T-helper 2 cell treated with Interferon-gamma antibody and Interleukin-4, amounts not matched to agents 5 μg/mL and 100 μg/mL, for 36 hours (primary cell): ENCODE results near the gene CYP2A6.
"Not testable (repeated sequence)": the region's sequence is repeated elsewhere in the genome, so short reads cannot be mapped to it uniquely, and the experiment has no call there.

Source experiments
- DNase-seq: peaks from one replicate; pipeline ENCODE4 v3.0.0; 2021; ENCODE audit warnings: low spot score
- H3K27ac Mint-ChIP-seq: one replicate; pipeline ENCODE4 v1.8.0; 2021; ENCODE audit warnings: mild to moderate bottlenecking, mixed read lengths
- H3K27me3 Mint-ChIP-seq: one replicate; pipeline ENCODE4 v1.8.0; 2021; ENCODE audit warnings: low read depth, mixed read lengths
- H3K36me3 Mint-ChIP-seq: one replicate; pipeline ENCODE4 v1.8.0; 2021; ENCODE audit warnings: low read depth, mixed read lengths
- H3K4me1 Mint-ChIP-seq: one replicate; pipeline ENCODE4 v1.8.0; 2021; ENCODE audit warnings: low read depth, mixed read lengths
- H3K4me3 Mint-ChIP-seq: one replicate; pipeline ENCODE4 v1.8.0; 2022; ENCODE audit warnings: mild to moderate bottlenecking, moderate library complexity, mixed read lengths
- H3K9me3 Mint-ChIP-seq: one replicate; pipeline ENCODE4 v1.8.0; 2021; ENCODE audit warnings: mixed read lengths

Gene CYP2A6

GRCh38 chr19:40819479-40820234 lies 30.6 kb downstream of the CYP2A6 start:
- not testable (repeated sequence) for DNase-seq, H3K9me3 Mint-ChIP-seq, H3K4me3 Mint-ChIP-seq, H3K36me3 Mint-ChIP-seq, H3K27me3 Mint-ChIP-seq
- H3K27ac Mint-ChIP-seq, result peak overlapping the region; percentile 45
- peaks cover 17% of the 10 kb centered on the region for H3K4me1 Mint-ChIP-seq

DNA sequence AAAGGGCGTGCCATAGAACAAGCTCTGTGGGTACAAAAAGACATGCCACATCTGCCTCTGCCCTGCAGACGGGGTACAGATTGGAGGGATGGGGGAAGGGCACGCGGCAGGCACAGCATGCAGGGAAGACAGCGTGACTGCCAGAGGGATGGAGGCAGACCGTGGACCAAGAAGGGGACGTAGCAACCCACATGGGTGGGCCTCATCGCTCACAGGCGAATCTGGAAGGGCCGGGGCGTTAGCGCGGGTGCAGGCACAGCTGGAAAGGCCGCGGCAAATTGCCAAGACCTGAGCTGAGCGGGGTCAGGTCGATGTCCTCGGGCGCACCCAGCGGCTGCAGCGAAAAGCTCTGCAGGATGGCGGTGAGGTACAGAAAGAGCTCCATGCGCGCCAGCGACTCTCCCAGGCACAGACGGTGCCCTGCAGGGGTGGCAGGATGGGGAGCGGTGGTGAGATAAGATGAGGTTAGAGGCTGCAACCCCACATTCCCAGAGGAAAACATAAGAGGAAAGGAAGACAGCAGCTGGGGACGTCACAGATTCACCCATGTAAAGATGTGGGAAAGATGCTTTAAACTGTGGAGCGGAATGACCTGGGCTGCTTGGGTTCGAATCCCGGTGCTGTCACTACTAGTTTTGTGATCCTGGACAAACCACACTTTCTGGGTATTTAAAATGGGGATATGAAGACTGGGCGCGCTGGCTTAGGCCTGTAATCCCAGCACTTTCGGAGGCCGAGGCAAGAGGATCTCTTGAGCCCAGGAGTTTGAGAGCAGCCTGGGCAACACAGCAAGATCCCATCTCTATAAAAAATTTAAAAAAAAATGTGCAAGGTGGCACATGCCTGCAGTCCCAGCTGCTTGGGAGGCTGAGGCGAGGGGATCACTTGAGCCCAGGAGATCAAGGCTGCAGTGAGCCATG lies 31.5 kb downstream of the CYP2A6 start:
- H3K27me3 Mint-ChIP-seq, result peaks cover 16% of the 10 kb centered on the region
- H3K9me3 Mint-ChIP-seq, H3K36me3 Mint-ChIP-seq: not testable (repeated sequence)
- peak overlapping the region; percentile 60 for H3K27ac Mint-ChIP-seq
- H3K4me3 Mint-ChIP-seq, result peak overlapping the region; percentile 71
- peak; percentile 58 for DNase-seq
- H3K4me1 Mint-ChIP-seq, result peaks cover 16% of the 10 kb centered on the region

- H3K9me3 Mint-ChIP-seq, result no peaks in the 10 kb centered on the region
- DNase-seq, result no peak
- peaks cover 33% of the 10 kb centered on the region for H3K27me3 Mint-ChIP-seq
- peaks cover 7% of the 10 kb centered on the region for H3K36me3 Mint-ChIP-seq
- H3K4me1 Mint-ChIP-seq, result peaks cover 24% of the 10 kb centered on the region
- H3K27ac Mint-ChIP-seq, result no peak overlapping the region
- H3K4me3 Mint-ChIP-seq, result no peak overlapping the region
Observed at GRCh38 chr19:40815223-40815622, 35.0 kb downstream of the CYP2A6 start.

GRCh38 chr19:40813182-40813581 lies 37.1 kb downstream of the CYP2A6 start:
- no peak overlapping the region for H3K4me3 Mint-ChIP-seq
- peaks cover 19% of the 10 kb centered on the region for H3K36me3 Mint-ChIP-seq
- no peak overlapping the region for H3K27ac Mint-ChIP-seq
- peaks cover 16% of the 10 kb centered on the region for H3K4me1 Mint-ChIP-seq
- no peaks in the 10 kb centered on the region for H3K9me3 Mint-ChIP-seq
- peaks cover 33% of the 10 kb centered on the region for H3K27me3 Mint-ChIP-seq
- DNase-seq, result no peak

DNA sequence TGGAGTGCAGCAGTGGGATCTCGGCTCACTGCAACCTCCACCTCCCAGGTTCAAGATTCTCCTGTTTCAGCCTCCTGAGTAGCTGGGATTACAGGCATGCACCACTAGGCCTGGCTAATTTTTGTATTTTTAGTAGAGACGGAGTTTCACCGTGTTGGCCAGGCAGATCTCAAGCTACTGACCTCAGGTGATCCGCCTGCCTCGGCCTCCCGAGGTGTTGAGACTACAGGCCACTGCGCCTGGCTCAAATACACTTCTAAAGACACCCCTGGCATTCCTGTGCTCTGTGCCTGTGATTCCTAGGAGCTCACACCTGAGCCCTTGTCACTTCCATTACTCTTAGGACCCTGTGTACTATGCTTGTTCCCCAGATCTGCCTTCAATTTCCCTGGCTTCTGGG lies 37.7 kb downstream of the CYP2A6 start:
- Mint-ChIP-seq H3K36me3 (peaks cover 25% of the 10 kb centered on the region), H3K4me3 (peak overlapping the region; percentile 97), H3K4me1 (peaks cover 17% of the 10 kb centered on the region), H3K27ac (peak overlapping the region; percentile 27), H3K27me3 (peaks cover 33% of the 10 kb centered on the region)
- H3K9me3 Mint-ChIP-seq, DNase-seq: not testable (repeated sequence)

- DNase-seq, result no peak
- Mint-ChIP-seq H3K4me3 (peak overlapping the region; percentile 97), H3K36me3 (peaks cover 30% of the 10 kb centered on the region), H3K27me3 (peaks cover 33% of the 10 kb centered on the region), H3K27ac (peak overlapping the region; percentile 50), H3K9me3 (no peaks in the 10 kb centered on the region), H3K4me1 (peaks cover 22% of the 10 kb centered on the region)
Observed at GRCh38 chr19:40811478-40812341, 38.5 kb downstream of the CYP2A6 start.

- H3K27ac Mint-ChIP-seq, result peak overlapping the region; percentile 87
- peak; percentile 70 for DNase-seq
- not testable (repeated sequence) for H3K9me3 Mint-ChIP-seq
- peak overlapping the region; percentile 97 for H3K4me3 Mint-ChIP-seq
- H3K27me3 Mint-ChIP-seq, result peaks cover 33% of the 10 kb centered on the region
- peaks cover 28% of the 10 kb centered on the region for H3K4me1 Mint-ChIP-seq
- H3K36me3 Mint-ChIP-seq, result peaks cover 31% of the 10 kb centered on the region
Observed at GRCh38 chr19:40810649-40811408, 39.4 kb downstream of the CYP2A6 start.

DNA sequence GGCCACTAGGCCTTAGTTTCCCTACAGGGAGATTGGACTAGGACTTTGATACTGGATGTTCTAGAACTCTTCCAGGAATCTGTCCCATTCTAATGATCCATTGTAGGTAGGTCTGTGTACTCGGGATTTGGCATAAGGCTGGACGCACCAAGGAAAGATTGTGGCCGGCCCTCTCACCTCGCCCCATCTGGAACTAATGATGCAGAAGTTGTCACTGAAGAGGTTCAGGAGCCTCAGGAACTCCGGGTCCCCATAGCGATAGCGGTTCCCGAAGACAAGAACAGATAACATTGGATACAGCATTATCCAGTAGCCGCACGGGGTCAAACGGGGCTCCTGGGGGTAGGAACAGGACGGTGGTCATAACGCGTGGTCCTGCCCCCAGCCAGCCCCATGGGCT lies 40.1 kb downstream of the CYP2A6 start:
- H3K27me3 Mint-ChIP-seq, result peaks cover 29% of the 10 kb centered on the region
- H3K36me3 Mint-ChIP-seq, result peaks cover 31% of the 10 kb centered on the region
- peak overlapping the region; percentile 28 for H3K27ac Mint-ChIP-seq
- H3K4me3 Mint-ChIP-seq, result peak overlapping the region; percentile 97
- no peak for DNase-seq
- peaks cover 34% of the 10 kb centered on the region for H3K4me1 Mint-ChIP-seq
- H3K9me3 Mint-ChIP-seq, result no peaks in the 10 kb centered on the region

- Mint-ChIP-seq H3K36me3 (peaks cover 37% of the 10 kb centered on the region), H3K4me3 (peak overlapping the region; percentile 97), H3K4me1 (peaks cover 39% of the 10 kb centered on the region), H3K27ac (no peak overlapping the region), H3K27me3 (peaks cover 24% of the 10 kb centered on the region), H3K9me3 (no peaks in the 10 kb centered on the region)
- no peak for DNase-seq
Observed at GRCh38 chr19:40809358-40810086, 40.7 kb downstream of the CYP2A6 start.

DNA sequence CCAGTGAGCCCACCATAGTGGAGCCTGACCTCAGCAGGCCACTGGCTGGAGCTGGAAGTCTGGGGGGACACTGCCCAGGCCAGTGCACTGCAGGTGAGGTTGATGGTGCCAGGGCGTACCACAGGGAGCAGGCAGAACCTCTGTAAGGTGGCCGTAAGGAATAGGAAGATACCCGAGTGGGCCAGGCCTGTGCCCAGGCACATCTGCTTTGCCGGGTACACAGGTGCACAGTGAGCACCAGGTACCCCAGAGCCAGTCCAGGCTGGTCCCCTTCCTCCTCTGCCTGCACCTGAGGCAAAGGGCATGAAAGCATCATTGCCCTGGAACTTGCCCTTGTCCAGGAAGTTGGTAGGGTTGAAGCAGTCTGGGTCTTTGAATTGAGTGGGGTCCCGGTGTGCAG lies 41.8 kb downstream of the CYP2A6 start:
- H3K9me3 Mint-ChIP-seq, result no peaks in the 10 kb centered on the region

DNA sequence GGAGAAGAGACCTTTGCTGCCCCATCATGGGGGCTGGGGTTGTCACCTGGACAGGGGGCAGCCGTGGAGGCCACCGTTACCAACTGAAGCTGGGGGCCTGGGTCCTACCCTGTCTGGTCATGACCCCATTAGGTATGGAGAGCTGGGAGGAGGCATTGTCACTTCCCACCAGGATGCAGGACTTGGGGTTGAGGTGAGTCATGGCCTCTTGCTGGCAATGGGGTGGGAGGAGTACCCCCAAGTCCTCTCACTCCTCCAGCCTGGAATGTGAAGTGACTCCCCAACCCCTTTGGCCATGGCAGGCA lies 42.3 kb downstream of the CYP2A6 start:
- H3K4me1 Mint-ChIP-seq, result peaks cover 55% of the 10 kb centered on the region
- DNase-seq, result no peak
- H3K27ac Mint-ChIP-seq, result peak overlapping the region; percentile 67
- peaks cover 49% of the 10 kb centered on the region for H3K36me3 Mint-ChIP-seq
- no peaks in the 10 kb centered on the region for H3K9me3 Mint-ChIP-seq
- peaks cover 13% of the 10 kb centered on the region for H3K27me3 Mint-ChIP-seq
- peak overlapping the region; percentile 41 for H3K4me3 Mint-ChIP-seq

More for the DNA sequence above, 41.8 kb downstream of the CYP2A6 start:
- Mint-ChIP-seq H3K27me3 (peaks cover 15% of the 10 kb centered on the region), H3K36me3 (peaks cover 46% of the 10 kb centered on the region), H3K27ac (no peak overlapping the region), H3K4me3 (no peak overlapping the region), H3K4me1 (peaks cover 49% of the 10 kb centered on the region)
- DNase-seq, result no peak

DNA sequence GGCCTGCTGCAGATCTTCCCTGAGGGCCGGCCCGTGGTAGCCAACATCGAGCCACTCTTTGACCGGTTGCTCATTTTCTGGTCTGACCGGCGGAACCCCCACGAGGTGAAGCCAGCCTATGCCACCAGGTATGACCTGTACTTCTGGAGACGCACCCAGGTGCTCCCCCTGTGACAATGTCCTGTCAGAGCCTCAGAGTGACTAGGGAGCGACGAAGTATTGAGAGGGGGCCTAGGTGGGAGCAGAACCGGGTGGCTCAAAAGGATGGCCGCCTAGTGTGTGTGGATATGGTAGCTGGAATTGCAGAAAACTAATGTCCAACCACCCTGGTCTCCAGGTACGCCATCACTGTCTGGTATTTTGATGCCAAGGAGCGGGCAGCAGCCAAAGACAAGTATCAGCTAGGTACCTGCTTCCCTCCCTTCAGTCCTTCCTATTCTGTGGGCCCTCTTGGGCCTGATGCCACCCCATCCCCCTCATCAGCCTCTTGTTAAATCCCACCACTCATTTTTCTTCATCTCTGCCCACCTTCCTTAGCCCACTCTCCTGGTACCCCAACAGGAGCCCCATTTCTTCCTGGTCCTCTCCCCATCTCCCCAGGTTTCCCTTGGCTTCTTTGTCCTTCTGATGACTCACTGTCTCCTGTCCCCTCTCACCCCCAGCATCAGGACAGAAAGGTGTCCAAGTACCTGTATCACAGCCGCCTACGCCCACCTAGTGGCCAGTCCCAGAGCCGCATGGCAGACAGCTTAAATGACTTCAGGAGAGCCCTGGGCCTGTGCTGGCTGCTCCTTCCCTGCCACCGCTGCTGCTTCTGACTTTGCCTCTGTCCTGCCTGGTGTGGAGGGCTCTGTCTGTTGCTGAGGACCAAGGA lies 42.9 kb downstream of the CYP2A6 start:
- DNase-seq, result no peak
- peak overlapping the region; percentile 75 for H3K4me3 Mint-ChIP-seq
- no peaks in the 10 kb centered on the region for H3K9me3 Mint-ChIP-seq
- H3K27me3 Mint-ChIP-seq, result peaks cover 7% of the 10 kb centered on the region
- H3K4me1 Mint-ChIP-seq, result peaks cover 60% of the 10 kb centered on the region
- H3K27ac Mint-ChIP-seq, result peak overlapping the region; percentile 67
- peaks cover 55% of the 10 kb centered on the region for H3K36me3 Mint-ChIP-seq
